Fibroblast of lung (primary cell): ENCODE data around the gene OR52E8.

Experiments used
- CTCF ChIP-seq, 2 donors: IDR thresholded peaks in 1 of 2; conservative IDR thresholded peaks in 1 of 2; 1 replicate in 1 of 2; 2 replicates in 1 of 2; pipeline ENCODE4 v1.5.1; 2011 to 2012; ENCODE audit warnings: low read length in 2 of 2, control low read depth in 1 of 2, inconsistent platforms in 1 of 2, low read depth in 1 of 2, mild to moderate bottlenecking in 1 of 2
- EZH2 ChIP-seq: IDR thresholded peaks from 2 replicates; pipeline ENCODE4 v1.5.1; 2012; ENCODE audit warnings: low read length, control low read depth, mild to moderate bottlenecking; ENCODE audit errors: missing control alignments

DNA sequence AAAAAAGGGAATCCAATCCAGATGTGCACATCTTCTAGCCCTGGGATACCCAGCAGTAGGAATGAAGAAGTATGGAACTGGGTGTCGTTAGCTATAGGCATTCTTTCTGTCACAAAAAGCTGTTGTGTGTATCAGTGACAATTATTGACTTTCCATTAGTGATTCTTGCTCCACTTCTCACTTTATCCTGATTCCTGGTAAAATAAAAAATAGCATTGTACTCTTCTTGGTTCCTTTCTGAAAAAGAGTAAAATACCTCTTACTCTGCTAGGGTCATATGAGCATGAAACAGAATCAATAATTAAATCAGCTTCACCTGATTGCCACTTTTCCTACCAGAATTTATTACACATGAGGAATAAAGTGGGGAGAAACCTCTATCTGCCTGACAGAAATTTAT lies 15.7 kb downstream of the OR52E8 start, which contains the start of gene OR52E6:
- no peak for TF ChIP-seq EZH2
- TF ChIP-seq CTCF (conservative IDR thresholded peaks at IDR 0.05 in 1 of 2, IDR thresholded peaks at IDR 0.05 in 1 of 2; ENCODE audit: low read depth in 1 of 2, low read length in 2 of 2): no peak
